ENCODE results near the gene CARS1. TPM values are rescaled to one million over a fixed set of nuclear protein-coding genes. Genes with fewer than 3 reads are reported as not detected.

CARS1 gene
- total RNA-seq, 1 experiment from 2014 or later: 76.2 TPM

GRCh38 chr11:2994336-2994730 is 62.9 kb downstream of the CARS1 start:
- peak; percentile 56 for DNase-seq
- H3K27me3 ChIP-seq (ENCODE audit: control insufficient read depth, insufficient read depth, low read length): no peaks in the 10 kb centered on the region
- no peak overlapping the region for H3K4me3 ChIP-seq (ENCODE audit: insufficient read depth, low read depth, low read length)
- H3K36me3 ChIP-seq (replicated peaks; ENCODE audit: control insufficient read depth, insufficient read depth, low read length): no peaks in the 10 kb centered on the region

- no peak for DNase-seq
- no peaks in the 10 kb centered on the region for H3K36me3 ChIP-seq (replicated peaks; ENCODE audit: control insufficient read depth, insufficient read depth, low read length)
- peak overlapping the region; percentile 86 for H3K4me3 ChIP-seq (ENCODE audit: insufficient read depth, low read depth, low read length)
- no peaks in the 10 kb centered on the region for H3K27me3 ChIP-seq (ENCODE audit: control insufficient read depth, insufficient read depth, low read length)
Observed at GRCh38 chr11:2992997-2993325, 64.3 kb downstream of the CARS1 start.

- peak; percentile 100 for DNase-seq
- no peaks in the 10 kb centered on the region for H3K36me3 ChIP-seq (replicated peaks; ENCODE audit: control insufficient read depth, insufficient read depth, low read length)
- no peaks in the 10 kb centered on the region for H3K27me3 ChIP-seq (ENCODE audit: control insufficient read depth, insufficient read depth, low read length)
- H3K4me3 ChIP-seq (ENCODE audit: insufficient read depth, low read depth, low read length): peak within 1 kb of the TSS; percentile 86
Observed at GRCh38 chr11:2992234-2992996, 64.8 kb downstream of the CARS1 start, which contains the start of gene NAP1L4. NAP1L4 (minus strand) TSS chr11:2992329; CDS start chr11:2979220, 13,109 bp downstream.

- H3K4me3 ChIP-seq (ENCODE audit: insufficient read depth, low read depth, low read length): peak overlapping the region; percentile 86
- H3K27me3 ChIP-seq (ENCODE audit: control insufficient read depth, insufficient read depth, low read length): no peaks in the 10 kb centered on the region
- H3K36me3 ChIP-seq (replicated peaks; ENCODE audit: control insufficient read depth, insufficient read depth, low read length): no peaks in the 10 kb centered on the region
- peak; percentile 95 for DNase-seq
Observed at GRCh38 chr11:2991452-2992233, 65.6 kb downstream of the CARS1 start.

GRCh38 chr11:2990617-2991451 is 66.4 kb downstream of the CARS1 start:
- H3K36me3 ChIP-seq (replicated peaks; ENCODE audit: control insufficient read depth, insufficient read depth, low read length): no peaks in the 10 kb centered on the region
- peak; percentile 56 for DNase-seq
- no peaks in the 10 kb centered on the region for H3K27me3 ChIP-seq (ENCODE audit: control insufficient read depth, insufficient read depth, low read length)
- peak overlapping the region; percentile 86 for H3K4me3 ChIP-seq (ENCODE audit: insufficient read depth, low read depth, low read length)

GRCh38 chr11:2989551-2989950 is 67.7 kb downstream of the CARS1 start:
- H3K4me3 ChIP-seq (ENCODE audit: insufficient read depth, low read depth, low read length): no peak overlapping the region; the same call in 1 of the 2 replicates
- no peak for DNase-seq
- no peaks in the 10 kb centered on the region for H3K36me3 ChIP-seq (replicated peaks; ENCODE audit: control insufficient read depth, insufficient read depth, low read length)
- H3K27me3 ChIP-seq (ENCODE audit: control insufficient read depth, insufficient read depth, low read length): no peaks in the 10 kb centered on the region

- Histone ChIP-seq H3K4me3 (ENCODE audit: insufficient read depth, low read depth, low read length) (no peak overlapping the region), H3K36me3 (replicated peaks; ENCODE audit: control insufficient read depth, insufficient read depth, low read length) (no peaks in the 10 kb centered on the region), H3K27me3 (ENCODE audit: control insufficient read depth, insufficient read depth, low read length) (no peaks in the 10 kb centered on the region)
- DNase-seq: no peak
Observed at GRCh38 chr11:2989006-2989405, 68.2 kb downstream of the CARS1 start.

GRCh38 chr11:2987881-2988861 is 69.1 kb downstream of the CARS1 start:
- no peaks in the 10 kb centered on the region; the same call in 1 of the 2 replicates for H3K36me3 ChIP-seq (replicated peaks; ENCODE audit: control insufficient read depth, insufficient read depth, low read length)
- H3K4me3 ChIP-seq (ENCODE audit: insufficient read depth, low read depth, low read length): no peak overlapping the region
- no peak for DNase-seq
- H3K27me3 ChIP-seq (ENCODE audit: control insufficient read depth, insufficient read depth, low read length): no peaks in the 10 kb centered on the region

GRCh38 chr11:2983908-2984307 is 73.3 kb downstream of the CARS1 start:
- no peak for DNase-seq

GRCh38 chr11:2982214-2982613 is 75.0 kb downstream of the CARS1 start:
- no peak for DNase-seq
- Histone ChIP-seq H3K4me3 (ENCODE audit: insufficient read depth, low read depth, low read length) (no peak overlapping the region), H3K36me3 (replicated peaks; ENCODE audit: control insufficient read depth, insufficient read depth, low read length) (peaks cover 6% of the 10 kb centered on the region), H3K27me3 (ENCODE audit: control insufficient read depth, insufficient read depth, low read length) (no peaks in the 10 kb centered on the region)

More at GRCh38 chr11:2983908-2984307, 73.3 kb downstream of the CARS1 start:
- no peaks in the 10 kb centered on the region for H3K27me3 ChIP-seq (ENCODE audit: control insufficient read depth, insufficient read depth, low read length)
- no peak overlapping the region for H3K4me3 ChIP-seq (ENCODE audit: insufficient read depth, low read depth, low read length)
- no peaks in the 10 kb centered on the region; the same call in 1 of the 2 replicates for H3K36me3 ChIP-seq (replicated peaks; ENCODE audit: control insufficient read depth, insufficient read depth, low read length)

GRCh38 chr11:2981130-2981529 is 76.1 kb downstream of the CARS1 start:
- Histone ChIP-seq H3K36me3 (replicated peaks; ENCODE audit: control insufficient read depth, insufficient read depth, low read length) (peaks cover 13% of the 10 kb centered on the region), H3K4me3 (ENCODE audit: insufficient read depth, low read depth, low read length) (no peak overlapping the region), H3K27me3 (ENCODE audit: control insufficient read depth, insufficient read depth, low read length) (no peaks in the 10 kb centered on the region)
- no peak for DNase-seq

- H3K36me3 ChIP-seq (replicated peaks; ENCODE audit: control insufficient read depth, insufficient read depth, low read length): peaks cover 18% of the 10 kb centered on the region
- DNase-seq: no peak
Observed at GRCh38 chr11:2980168-2980840, 76.9 kb downstream of the CARS1 start.

GRCh38 chr11:2977113-2977512 is 80.1 kb downstream of the CARS1 start:
- DNase-seq: no peak
- H3K36me3 ChIP-seq (replicated peaks; ENCODE audit: control insufficient read depth, insufficient read depth, low read length): peaks cover 35% of the 10 kb centered on the region
- no peak overlapping the region for H3K4me3 ChIP-seq (ENCODE audit: insufficient read depth, low read depth, low read length)
- no peaks in the 10 kb centered on the region for H3K27me3 ChIP-seq (ENCODE audit: control insufficient read depth, insufficient read depth, low read length)

More at GRCh38 chr11:2980168-2980840, 76.9 kb downstream of the CARS1 start:
- no peak overlapping the region for H3K4me3 ChIP-seq (ENCODE audit: insufficient read depth, low read depth, low read length)
- H3K27me3 ChIP-seq (ENCODE audit: control insufficient read depth, insufficient read depth, low read length): no peaks in the 10 kb centered on the region

Measured in H7 (cell line).